Measurements from ENCODE around the gene BTBD16.

DNA sequence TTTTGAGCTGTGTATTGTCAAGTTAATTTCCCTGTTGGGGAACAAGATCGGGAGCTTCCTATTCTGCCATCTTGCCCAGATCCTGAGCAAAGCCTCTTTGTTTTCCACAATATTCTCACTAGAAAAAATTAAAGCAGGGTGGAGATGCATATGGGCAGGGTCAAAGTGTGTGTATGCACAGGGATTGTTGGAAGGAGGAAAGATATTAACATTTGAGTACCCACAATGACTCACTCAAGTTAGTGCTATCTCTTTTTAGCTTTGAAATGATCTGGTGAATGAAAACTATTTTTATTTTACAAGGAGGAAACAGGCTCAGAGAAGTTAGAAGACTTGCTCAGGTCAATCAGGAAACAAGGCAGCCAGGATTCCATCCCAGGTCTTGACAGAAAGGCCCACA, 6.7 kb upstream of the BTBD16 start:
- no peak for TF ChIP-seq GATA3 (IDR thresholded peaks at IDR 0.05; ENCODE audit: low read depth, low read length)
- no peak for TF ChIP-seq GATA2 (IDR thresholded peaks at IDR 0.05; ENCODE audit: low read depth, low read length)

Data from SH-SY5Y (cell line).